H9 (cell line): ENCODE results near the gene ORAI3. TPM values are rescaled to one million over a fixed set of nuclear protein-coding genes. Genes with fewer than 3 reads are reported as not detected.
A peak's percentile ranks its signal among the peaks of the same experiment; 100 is the strongest.

ENCODE experiments used
- DNase-seq: peaks from one replicate; pipeline ENCODE4 v3.0.0-alpha.2; 2017
- H2AFZ ChIP-seq: one replicate; pipeline ENCODE4 v1.6.1; 2013; ENCODE audit warnings: mild to moderate bottlenecking, low read length, control low read depth, moderate library complexity
- H2AK5ac ChIP-seq: 2 replicates; pipeline ENCODE4 v1.6.1; 2013; ENCODE audit warnings: low read length, control low read depth, mixed read lengths; ENCODE audit not compliant: insufficient read length
- H2BK120ac ChIP-seq: one replicate; pipeline ENCODE4 v1.6.1; 2013; ENCODE audit warnings: low read depth, mild to moderate bottlenecking, low read length, control low read depth, inconsistent platforms; ENCODE audit not compliant: poor library complexity, severe bottlenecking
- H2BK12ac ChIP-seq: 2 replicates; pipeline ENCODE4 v1.6.1; 2013; ENCODE audit warnings: low read length, control low read depth, mixed read lengths, low read depth; ENCODE audit not compliant: insufficient read length
- H2BK15ac ChIP-seq: 2 replicates; pipeline ENCODE4 v1.6.1; 2013; ENCODE audit warnings: low read depth, low read length, control low read depth
- H2BK20ac ChIP-seq: one replicate; pipeline ENCODE4 v1.6.1; 2013; ENCODE audit warnings: low read depth, mild to moderate bottlenecking, low read length, control low read depth, inconsistent platforms; ENCODE audit not compliant: poor library complexity, severe bottlenecking
- H2BK5ac ChIP-seq: 2 replicates; pipeline ENCODE4 v1.6.1; 2013; ENCODE audit warnings: low read length, control low read depth, mixed read lengths; ENCODE audit not compliant: insufficient read length
- H3K14ac ChIP-seq: 2 replicates; pipeline ENCODE4 v1.6.1; 2013; ENCODE audit warnings: low read length, control low read depth; ENCODE audit not compliant: insufficient read depth
- H3K18ac ChIP-seq: 2 replicates; pipeline ENCODE4 v1.6.1; 2013; ENCODE audit warnings: low read depth, mild to moderate bottlenecking, mixed read lengths, low read length, control low read depth; ENCODE audit not compliant: insufficient read length
- H3K23ac ChIP-seq: 2 replicates; pipeline ENCODE4 v1.6.1; 2013; ENCODE audit warnings: low read length, control low read depth, mixed read lengths, low read depth; ENCODE audit not compliant: insufficient read length
- H3K23me2 ChIP-seq: 2 replicates; pipeline ENCODE4 v1.6.1; 2013; ENCODE audit warnings: low read depth, mild to moderate bottlenecking, mixed read lengths, low read length, control low read depth; ENCODE audit not compliant: insufficient read length, poor library complexity, severe bottlenecking
- H3K27ac ChIP-seq: 2 replicates; pipeline ENCODE4 v1.5.1; 2013; ENCODE audit warnings: low read length, control low read depth, mixed read lengths, low read depth; ENCODE audit not compliant: insufficient read length
- H3K27me3 ChIP-seq: 2 replicates; pipeline ENCODE4 v1.6.1; 2013; ENCODE audit warnings: low read length, control low read depth, inconsistent platforms; ENCODE audit not compliant: insufficient read depth
- H3K4ac ChIP-seq: 2 replicates; pipeline ENCODE4 v1.6.1; 2013; ENCODE audit warnings: low read depth, mild to moderate bottlenecking, control low read depth, inconsistent platforms, low read length, moderate library complexity
- H3K4me1 ChIP-seq: 2 replicates; pipeline ENCODE4 v1.6.1; 2013; ENCODE audit warnings: low read length, control low read depth, inconsistent platforms; ENCODE audit not compliant: insufficient read depth
- H3K4me2 ChIP-seq: 2 replicates; pipeline ENCODE4 v1.6.1; 2013; ENCODE audit warnings: low read length, control low read depth, mixed read lengths; ENCODE audit not compliant: insufficient read length, insufficient read depth
- H3K56ac ChIP-seq: 2 replicates; pipeline ENCODE4 v1.6.1; 2013; ENCODE audit warnings: low read depth, mild to moderate bottlenecking, mixed read lengths, low read length, control low read depth; ENCODE audit not compliant: insufficient read length
- H3K79me1 ChIP-seq: 2 replicates; pipeline ENCODE4 v1.6.1; 2013; ENCODE audit warnings: low read depth, mild to moderate bottlenecking, moderate library complexity, low read length, control low read depth, inconsistent platforms; ENCODE audit not compliant: insufficient read depth, poor library complexity, severe bottlenecking
- H3K79me2 ChIP-seq: 2 replicates; pipeline ENCODE4 v1.6.1; 2013; ENCODE audit warnings: low read length, control low read depth, inconsistent platforms; ENCODE audit not compliant: insufficient read depth
- H3K9ac ChIP-seq: 2 replicates; pipeline ENCODE4 v1.6.1; 2013; ENCODE audit warnings: low read length, control low read depth, mixed read lengths; ENCODE audit not compliant: insufficient read length; ENCODE audit errors: extremely low read depth
- H3K9me3 ChIP-seq: one replicate; pipeline ENCODE4 v1.6.1; 2013; ENCODE audit warnings: low read depth, low read length, inconsistent platforms; ENCODE audit not compliant: control insufficient read depth
- H3T11ph ChIP-seq: one replicate; pipeline ENCODE4 v1.6.1; 2013; ENCODE audit warnings: mild to moderate bottlenecking, low read length, control low read depth, inconsistent platforms
- H4K20me1 ChIP-seq: one replicate; pipeline ENCODE4 v1.6.1; 2013; ENCODE audit not compliant: control insufficient read depth, insufficient read length, insufficient read depth
- H4K5ac ChIP-seq: 2 replicates; pipeline ENCODE4 v1.6.1; 2013; ENCODE audit warnings: low read depth, mild to moderate bottlenecking, mixed read lengths, low read length, control low read depth; ENCODE audit not compliant: insufficient read length
- H4K8ac ChIP-seq: replicated peaks from 2 replicates; pipeline ENCODE4 v1.6.1; 2013; ENCODE audit warnings: low read length, control low read depth, mixed read lengths, low read depth; ENCODE audit not compliant: insufficient read length
- H4K91ac ChIP-seq: 2 replicates; pipeline ENCODE4 v1.6.1; 2013; ENCODE audit warnings: low read depth, mild to moderate bottlenecking, moderate library complexity, mixed read lengths, low read length, control low read depth; ENCODE audit not compliant: insufficient read length
- H3K27ac Mint-ChIP-seq, 3 experiments: 2 replicates in 2 of 3; 3 replicates in 1 of 3; pipeline ENCODE4 v1.8.0; 2020 to 2021; ENCODE audit warnings: mixed read lengths in 3 of 3, mild to moderate bottlenecking in 1 of 3, moderate library complexity in 1 of 3
- H3K27me3 Mint-ChIP-seq: 2 replicates; pipeline ENCODE4 v1.8.0; 2021; ENCODE audit warnings: low read depth, mild to moderate bottlenecking, moderate library complexity, mixed read lengths
- H3K36me3 Mint-ChIP-seq, 3 experiments: 2 replicates in 2 of 3; 3 replicates in 1 of 3; pipeline ENCODE4 v1.8.0; 2020 to 2021; ENCODE audit warnings: low read depth in 3 of 3, mixed read lengths in 3 of 3; ENCODE audit not compliant: insufficient read depth in 1 of 3
- H3K4me1 Mint-ChIP-seq, 2 experiments: 2 replicates each; pipeline ENCODE4 v1.8.0; 2020; ENCODE audit warnings: mixed read lengths in 2 of 2
- H3K4me3 Mint-ChIP-seq, 2 experiments: 2 replicates in 1 of 2; 3 replicates in 1 of 2; pipeline ENCODE4 v1.8.0; 2020 to 2021; ENCODE audit warnings: mild to moderate bottlenecking in 2 of 2, mixed read lengths in 2 of 2, moderate library complexity in 1 of 2
- H3K9me3 Mint-ChIP-seq, 2 experiments: 2 replicates in 1 of 2; 3 replicates in 1 of 2; pipeline ENCODE4 v1.8.0; 2020; ENCODE audit warnings: mild to moderate bottlenecking in 2 of 2, mixed read lengths in 2 of 2, moderate library complexity in 1 of 2
- WGBS: extraction: QIAGEN DNeasy Blood & Tissue Kit; methylation state at CpG from one replicate; pipeline ENCODE4 v1.1.7; 2013; ENCODE audit warnings: missing lambda C conversion rate, low lambda C conversion rate, mixed read lengths; ENCODE audit not compliant: insufficient read length; ENCODE audit errors: extremely low coverage; 5-methylcytosine and 5-hydroxymethylcytosine counted together
- total RNA-seq: library from RNA; stranded (reverse); gene quantifications from 2 replicates; pipeline ENCODE4 v1.2.1, GENCODE V29; 2021
- TF ChIP-seq, protein P1 (sequence below): fragments of 200-600 bp; sonication (generic); conservative IDR thresholded peaks from 3 replicates; pipeline ENCODE4 v1.8.0; 2021; ENCODE audit warnings: antibody characterized with exemption, mild to moderate bottlenecking

Gene ORAI3
- total RNA-seq, 1 experiment from 2014 or later = 6.9 TPM

DNA sequence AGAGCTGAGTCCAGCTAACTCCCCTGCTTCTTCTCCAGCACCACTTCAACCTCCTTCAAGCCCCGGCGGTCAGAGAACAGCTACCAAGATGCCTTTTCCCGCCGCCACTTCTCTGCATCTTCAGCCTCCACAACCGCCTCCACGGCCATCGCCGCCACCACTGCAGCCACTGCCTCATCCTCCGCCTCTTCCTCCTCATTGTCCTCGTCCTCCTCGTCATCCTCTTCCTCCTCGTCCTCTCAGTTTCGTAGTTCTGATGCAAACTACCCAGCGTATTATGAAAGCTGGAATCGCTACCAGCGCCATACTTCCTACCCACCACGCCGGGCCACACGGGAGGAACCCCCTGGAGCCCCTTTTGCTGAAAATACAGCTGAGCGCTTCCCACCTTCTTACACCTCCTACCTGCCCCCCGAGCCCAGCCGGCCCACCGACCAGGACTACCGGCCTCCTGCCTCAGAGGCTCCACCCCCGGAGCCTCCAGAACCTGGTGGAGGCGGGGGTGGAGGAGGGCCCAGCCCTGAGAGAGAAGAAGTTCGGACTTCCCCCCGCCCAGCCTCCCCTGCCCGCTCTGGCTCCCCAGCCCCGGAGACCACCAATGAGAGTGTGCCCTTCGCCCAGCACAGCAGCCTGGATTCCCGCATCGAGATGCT, 15.8 kb downstream of the ORAI3 start:
- Histone ChIP-seq H3K4ac (no peak overlapping the region), H3T11ph (no peak overlapping the region), H2BK20ac (no peak overlapping the region), H4K8ac (no peak overlapping the region), H4K20me1 (no peaks in the 10 kb centered on the region), H4K5ac (no peak overlapping the region), H2AFZ (no peak overlapping the region), H2BK120ac (no peak overlapping the region), H3K79me1 (no peaks in the 10 kb centered on the region), H3K9ac (no peak overlapping the region), H3K23me2 (no peaks in the 10 kb centered on the region), H3K56ac (no peak overlapping the region), H2BK12ac (no peak overlapping the region), H2BK5ac (no peak overlapping the region), H3K79me2 (no peaks in the 10 kb centered on the region), H3K23ac (no peak overlapping the region), H3K9me3 (no peaks in the 10 kb centered on the region), H3K14ac (no peak overlapping the region), H3K27me3 (no peaks in the 10 kb centered on the region), H3K4me1 (no peaks in the 10 kb centered on the region), H4K91ac (no peak overlapping the region), H3K4me2 (no peak overlapping the region), H2BK15ac (no peak overlapping the region), H3K18ac (no peak overlapping the region), H3K27ac (no peak overlapping the region), H2AK5ac (no peak overlapping the region)
- Mint-ChIP-seq H3K27me3 (no peaks in the 10 kb centered on the region), H3K27ac (peak overlapping the region in 1 of 3 experiments; percentile 86; a peak in 2 of 7 replicates), H3K36me3 (peaks cover 58 to 91% (median 85%) of the 10 kb centered on the region in 3 experiments), H3K9me3 (no peaks in the 10 kb centered on the region), H3K4me3 (no peak overlapping the region; a peak in 1 of 5 replicates), H3K4me1 (no peaks in the 10 kb centered on the region; a peak in 1 of 4 replicates)
- WGBS = no CpG with 5 or more reads among the region's 33 CpGs
- no peak for DNase-seq
- TF ChIP-seq, protein P1, sequence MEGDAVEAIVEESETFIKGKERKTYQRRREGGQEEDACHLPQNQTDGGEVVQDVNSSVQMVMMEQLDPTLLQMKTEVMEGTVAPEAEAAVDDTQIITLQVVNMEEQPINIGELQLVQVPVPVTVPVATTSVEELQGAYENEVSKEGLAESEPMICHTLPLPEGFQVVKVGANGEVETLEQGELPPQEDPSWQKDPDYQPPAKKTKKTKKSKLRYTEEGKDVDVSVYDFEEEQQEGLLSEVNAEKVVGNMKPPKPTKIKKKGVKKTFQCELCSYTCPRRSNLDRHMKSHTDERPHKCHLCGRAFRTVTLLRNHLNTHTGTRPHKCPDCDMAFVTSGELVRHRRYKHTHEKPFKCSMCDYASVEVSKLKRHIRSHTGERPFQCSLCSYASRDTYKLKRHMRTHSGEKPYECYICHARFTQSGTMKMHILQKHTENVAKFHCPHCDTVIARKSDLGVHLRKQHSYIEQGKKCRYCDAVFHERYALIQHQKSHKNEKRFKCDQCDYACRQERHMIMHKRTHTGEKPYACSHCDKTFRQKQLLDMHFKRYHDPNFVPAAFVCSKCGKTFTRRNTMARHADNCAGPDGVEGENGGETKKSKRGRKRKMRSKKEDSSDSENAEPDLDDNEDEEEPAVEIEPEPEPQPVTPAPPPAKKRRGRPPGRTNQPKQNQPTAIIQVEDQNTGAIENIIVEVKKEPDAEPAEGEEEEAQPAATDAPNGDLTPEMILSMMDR = no peak
